Right atrium auricular region (tissue), 2 donors: Measurements from ENCODE around the gene SETX. TPM values are rescaled to one million over a fixed set of nuclear protein-coding genes. Genes with fewer than 3 reads are reported as not detected.
A peak's percentile ranks its signal among the peaks of the same experiment; 100 is the strongest.

Experiments
- DNase-seq: peaks from one replicate; pipeline ENCODE4 v3.0.0-alpha.2; 2019; ENCODE audit warnings: low spot score
- H3K27ac ChIP-seq, 2 donors: fragments of 200-600 bp; sonication (generic); 1 replicate in 1 of 2; 2 replicates in 1 of 2; pipeline ENCODE4 v1.5.1; 2016 to 2019
- H3K27me3 ChIP-seq, 2 donors: fragments of 200-600 bp; sonication (generic); one replicate each; pipeline versions ENCODE4 v1.5.1 to v1.6.0; 2017 to 2019
- H3K36me3 ChIP-seq: fragments of 200-600 bp; sonication (generic); one replicate; pipeline ENCODE4 v1.5.1; 2016
- H3K4me1 ChIP-seq, 2 donors: fragments of 200-600 bp; sonication (generic); one replicate each; pipeline versions ENCODE4 v1.5.1 to v1.6.0; 2017 to 2019
- H3K4me3 ChIP-seq, 2 donors: fragments of 200-600 bp; sonication (generic); 1 replicate in 1 of 2; 2 replicates in 1 of 2; pipeline ENCODE4 v1.5.1; 2017 to 2019; ENCODE audit warnings: mild to moderate bottlenecking in 1 of 2, moderate library complexity in 1 of 2
- H3K9me3 ChIP-seq, 2 donors: fragments of 200-600 bp; sonication (generic); one replicate each; pipeline ENCODE4 v1.5.1; 2019
- total RNA-seq, 2 donors: library from RNA; depleted of rRNA; stranded (reverse); fragments of >200 nt; gene quantifications; one replicate each; pipeline ENCODE4 v1.1.0, GENCODE V29; 2016
- TF ChIP-seq, protein P1 (sequence below), 2 donors: fragments of 200-600 bp; sonication (generic); IDR thresholded peaks; one replicate each; pipeline ENCODE4 v1.5.1; 2019; ENCODE audit warnings: antibody characterized with exemption in 2 of 2

SETX gene
- total RNA-seq, 2 donors from 2014 or later: 32.3 to 33.9 TPM

GRCh38 chr9:132239999-132240840 lies 114.6 kb downstream of the SETX start:
- H3K27ac ChIP-seq: peak overlapping the region; percentile 40 to 43
- no peaks in the 10 kb centered on the region for H3K9me3 ChIP-seq
- H3K4me3 ChIP-seq: peak overlapping the region; percentile 18 to 67
- TF ChIP-seq, protein P1, sequence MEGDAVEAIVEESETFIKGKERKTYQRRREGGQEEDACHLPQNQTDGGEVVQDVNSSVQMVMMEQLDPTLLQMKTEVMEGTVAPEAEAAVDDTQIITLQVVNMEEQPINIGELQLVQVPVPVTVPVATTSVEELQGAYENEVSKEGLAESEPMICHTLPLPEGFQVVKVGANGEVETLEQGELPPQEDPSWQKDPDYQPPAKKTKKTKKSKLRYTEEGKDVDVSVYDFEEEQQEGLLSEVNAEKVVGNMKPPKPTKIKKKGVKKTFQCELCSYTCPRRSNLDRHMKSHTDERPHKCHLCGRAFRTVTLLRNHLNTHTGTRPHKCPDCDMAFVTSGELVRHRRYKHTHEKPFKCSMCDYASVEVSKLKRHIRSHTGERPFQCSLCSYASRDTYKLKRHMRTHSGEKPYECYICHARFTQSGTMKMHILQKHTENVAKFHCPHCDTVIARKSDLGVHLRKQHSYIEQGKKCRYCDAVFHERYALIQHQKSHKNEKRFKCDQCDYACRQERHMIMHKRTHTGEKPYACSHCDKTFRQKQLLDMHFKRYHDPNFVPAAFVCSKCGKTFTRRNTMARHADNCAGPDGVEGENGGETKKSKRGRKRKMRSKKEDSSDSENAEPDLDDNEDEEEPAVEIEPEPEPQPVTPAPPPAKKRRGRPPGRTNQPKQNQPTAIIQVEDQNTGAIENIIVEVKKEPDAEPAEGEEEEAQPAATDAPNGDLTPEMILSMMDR (IDR thresholded peaks at IDR 0.05): no peak
- no peaks in the 10 kb centered on the region for H3K27me3 ChIP-seq
- DNase-seq: no peak
- peaks cover 0 to 18% of the 10 kb centered on the region in 2 donors for H3K4me1 ChIP-seq
- no peaks in the 10 kb centered on the region for H3K36me3 ChIP-seq

DNA sequence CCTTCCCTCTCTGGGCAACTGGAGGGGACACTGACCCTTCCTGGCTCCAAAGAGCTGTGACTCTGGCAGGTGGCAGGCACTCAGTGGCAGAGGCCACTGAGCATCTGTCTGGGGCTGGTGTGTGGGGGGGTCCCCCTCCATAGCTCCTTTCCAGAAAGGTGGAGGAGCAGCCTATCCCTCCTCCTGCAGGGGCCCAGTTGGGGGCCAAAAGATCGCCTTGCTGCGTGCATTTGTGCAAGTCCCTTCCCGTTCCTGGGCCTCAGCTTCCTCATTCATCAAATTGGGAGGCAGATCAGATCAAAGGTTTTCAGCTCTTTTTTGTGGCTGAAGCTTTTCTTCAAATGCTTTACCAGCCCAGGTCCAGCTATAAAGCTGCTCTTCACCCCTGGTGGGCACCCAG lies 115.3 kb downstream of the SETX start:
- Histone ChIP-seq H3K27me3 (no peaks in the 10 kb centered on the region), H3K9me3 (no peaks in the 10 kb centered on the region), H3K4me1 (peaks cover 0 to 18% of the 10 kb centered on the region in 2 donors), H3K27ac (peak overlapping the region in 1 of 2 donors; percentile 16), H3K36me3 (no peaks in the 10 kb centered on the region), H3K4me3 (no peak overlapping the region)
- no peak for DNase-seq
- TF ChIP-seq, protein P1 (IDR thresholded peaks at IDR 0.05): no peak

DNA sequence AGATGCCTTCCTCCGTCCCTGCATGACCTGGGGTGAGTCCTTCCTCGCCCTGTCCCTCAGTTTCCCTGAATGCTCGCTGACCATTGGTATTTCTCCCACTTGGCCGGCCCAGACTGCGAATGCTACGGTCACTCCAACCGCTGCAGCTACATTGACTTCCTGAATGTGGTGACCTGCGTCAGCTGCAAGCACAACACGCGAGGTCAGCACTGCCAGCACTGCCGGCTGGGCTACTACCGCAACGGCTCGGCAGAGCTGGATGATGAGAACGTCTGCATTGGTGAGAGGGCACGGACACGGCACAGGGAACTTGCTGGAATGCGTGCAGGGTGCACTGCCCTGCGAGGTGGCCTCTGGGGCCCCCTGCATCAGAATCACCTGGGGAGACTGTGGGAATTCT lies 115.8 kb downstream of the SETX start:
- TF ChIP-seq, protein P1 (IDR thresholded peaks at IDR 0.05): no peak

DNA sequence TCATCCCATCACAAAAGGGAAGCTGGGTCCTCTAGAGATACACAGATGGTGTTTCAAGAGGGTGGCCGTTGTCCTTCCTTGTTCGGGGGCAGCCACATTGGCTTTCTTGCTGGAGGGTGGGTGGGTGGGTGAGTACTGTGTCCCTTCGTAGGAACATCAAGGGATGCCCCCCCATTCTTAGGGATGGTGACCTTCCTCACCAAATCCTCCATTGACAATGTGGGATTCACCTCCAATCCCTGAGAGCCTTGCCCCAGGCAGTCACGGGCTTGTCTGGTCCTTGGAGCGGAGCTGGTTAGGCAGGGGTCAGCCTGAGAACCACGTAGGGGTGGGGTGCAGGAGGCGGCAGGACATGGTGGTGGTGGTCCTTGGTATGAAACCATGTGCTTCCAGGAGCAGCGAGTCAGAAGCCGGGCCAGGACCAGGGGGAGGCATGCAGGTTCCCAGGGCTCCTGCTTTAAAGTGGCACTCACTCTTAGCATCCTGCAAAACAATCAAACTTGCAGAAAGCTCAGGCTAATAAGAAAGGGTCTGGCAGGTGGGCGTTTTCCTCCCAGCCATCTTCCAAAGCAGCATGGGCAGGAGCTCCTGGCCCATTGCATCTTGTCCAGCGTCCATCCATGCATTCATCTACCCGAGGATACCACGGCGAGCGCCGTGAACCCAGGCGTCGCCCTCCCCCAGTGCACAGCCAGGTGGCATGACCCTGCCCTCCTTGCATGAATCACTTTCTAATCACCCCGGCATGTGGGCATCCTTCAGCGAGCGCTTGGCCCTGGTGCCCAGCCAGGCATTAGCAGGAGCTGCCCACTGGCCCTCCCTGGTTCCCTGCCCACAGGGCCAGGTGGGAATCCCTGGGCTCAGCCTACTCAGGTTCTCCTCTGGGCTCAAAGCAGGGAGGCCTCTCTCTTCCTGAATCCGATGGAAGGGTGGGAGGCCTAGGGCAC lies 116.5 kb downstream of the SETX start:
- Histone ChIP-seq H3K27ac (peak overlapping the region in 1 of 2 donors; percentile 53), H3K27me3 (no peaks in the 10 kb centered on the region)
- TF ChIP-seq, protein P1 (IDR thresholded peaks at IDR 0.05): no peak

More for the DNA sequence above, 115.8 kb downstream of the SETX start:
- no peak overlapping the region for H3K27ac ChIP-seq
- no peak for DNase-seq
- no peaks in the 10 kb centered on the region for H3K36me3 ChIP-seq
- H3K4me3 ChIP-seq: no peak overlapping the region
- H3K9me3 ChIP-seq: no peaks in the 10 kb centered on the region
- no peaks in the 10 kb centered on the region for H3K27me3 ChIP-seq
- peaks cover 0 to 18% of the 10 kb centered on the region in 2 donors for H3K4me1 ChIP-seq

GRCh38 chr9:132237481-132237880 lies 117.3 kb downstream of the SETX start:
- no peak for DNase-seq

More for the DNA sequence above, 116.5 kb downstream of the SETX start:
- DNase-seq: no peak
- Histone ChIP-seq H3K4me3 (no peak overlapping the region), H3K36me3 (no peaks in the 10 kb centered on the region), H3K4me1 (peaks cover 0 to 18% of the 10 kb centered on the region in 2 donors), H3K9me3 (no peaks in the 10 kb centered on the region)

More at GRCh38 chr9:132237481-132237880, 117.3 kb downstream of the SETX start:
- TF ChIP-seq, protein P1 (IDR thresholded peaks at IDR 0.05): no peak
- Histone ChIP-seq H3K27ac (peak overlapping the region; percentile 11 to 53), H3K9me3 (no peaks in the 10 kb centered on the region), H3K36me3 (no peaks in the 10 kb centered on the region), H3K4me1 (peaks cover 0 to 12% of the 10 kb centered on the region in 2 donors), H3K27me3 (no peaks in the 10 kb centered on the region), H3K4me3 (no peak overlapping the region)
